KOPT-K1 (cell line): ENCODE data around the gene ADCY7.

Experiments
- H3K27ac ChIP-seq: fragments of 200-600 bp; sonication (generic); 2 replicates; pipeline ENCODE4 v1.5.1; 2016; ENCODE audit warnings: antibody characterized with exemption, mild to moderate bottlenecking, low read depth, low read length; ENCODE audit not compliant: poor library complexity, severe bottlenecking
- H3K36me3 ChIP-seq: fragments of 200-600 bp; sonication (generic); 2 replicates; pipeline ENCODE4 v1.5.1; 2017; ENCODE audit warnings: antibody characterized with exemption, mild to moderate bottlenecking, low read length, moderate library complexity; ENCODE audit not compliant: insufficient read depth
- H3K9me3 ChIP-seq: fragments of 200-600 bp; sonication (generic); 2 replicates; pipeline ENCODE4 v1.5.1; 2017; ENCODE audit warnings: antibody characterized with exemption, low read length, mild to moderate bottlenecking; ENCODE audit not compliant: insufficient read depth, poor library complexity, severe bottlenecking

The ADCY7 gene

DNA sequence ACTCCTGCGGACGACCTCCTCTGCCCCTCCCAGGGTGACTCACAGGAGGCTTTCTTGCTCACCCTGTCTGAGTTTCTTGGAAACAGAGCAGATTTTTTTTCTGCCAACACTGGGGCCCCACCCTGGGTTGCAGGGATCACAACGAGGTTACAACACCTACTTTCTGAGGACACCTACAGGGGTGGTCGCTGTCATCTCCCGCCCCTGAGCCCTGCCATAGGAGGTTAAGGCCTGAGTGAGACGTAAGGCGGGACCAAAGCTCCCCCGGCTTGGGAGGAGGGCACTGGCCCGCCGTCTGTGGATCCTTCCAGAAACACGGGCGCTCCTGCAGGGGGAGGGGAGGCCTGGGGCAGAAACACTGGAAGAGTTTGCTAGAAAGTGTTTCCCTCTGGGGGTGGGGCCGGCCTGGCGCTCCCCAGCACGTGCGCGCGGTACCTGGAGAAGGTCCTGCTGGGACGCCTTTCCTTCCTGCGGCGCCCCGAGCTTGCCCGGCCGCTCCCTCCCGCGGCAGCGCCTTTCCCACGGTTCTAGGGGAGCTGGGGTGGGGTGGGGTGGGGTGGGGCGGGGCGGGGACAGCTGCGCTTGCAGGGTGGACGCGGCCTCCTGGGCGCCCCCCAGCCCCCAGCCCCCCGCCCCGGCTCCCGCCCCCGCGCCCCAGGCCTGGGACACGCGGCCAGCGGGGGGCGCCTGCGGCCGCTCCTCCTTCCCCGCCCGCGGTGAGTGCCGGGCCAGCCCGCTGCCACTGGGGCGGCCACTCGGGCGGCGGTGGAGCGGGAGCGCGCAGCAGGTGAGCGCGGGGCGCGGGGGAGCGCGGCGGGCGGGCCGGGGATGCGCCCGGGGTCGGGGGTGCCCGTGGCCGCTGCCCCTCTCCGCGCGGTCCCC, 20.7 kb upstream of the ADCY7 start:
- no peaks in the 10 kb centered on the region for H3K36me3 ChIP-seq
- H3K9me3 ChIP-seq = no peaks in the 10 kb centered on the region
- no peak overlapping the region for H3K27ac ChIP-seq

DNA sequence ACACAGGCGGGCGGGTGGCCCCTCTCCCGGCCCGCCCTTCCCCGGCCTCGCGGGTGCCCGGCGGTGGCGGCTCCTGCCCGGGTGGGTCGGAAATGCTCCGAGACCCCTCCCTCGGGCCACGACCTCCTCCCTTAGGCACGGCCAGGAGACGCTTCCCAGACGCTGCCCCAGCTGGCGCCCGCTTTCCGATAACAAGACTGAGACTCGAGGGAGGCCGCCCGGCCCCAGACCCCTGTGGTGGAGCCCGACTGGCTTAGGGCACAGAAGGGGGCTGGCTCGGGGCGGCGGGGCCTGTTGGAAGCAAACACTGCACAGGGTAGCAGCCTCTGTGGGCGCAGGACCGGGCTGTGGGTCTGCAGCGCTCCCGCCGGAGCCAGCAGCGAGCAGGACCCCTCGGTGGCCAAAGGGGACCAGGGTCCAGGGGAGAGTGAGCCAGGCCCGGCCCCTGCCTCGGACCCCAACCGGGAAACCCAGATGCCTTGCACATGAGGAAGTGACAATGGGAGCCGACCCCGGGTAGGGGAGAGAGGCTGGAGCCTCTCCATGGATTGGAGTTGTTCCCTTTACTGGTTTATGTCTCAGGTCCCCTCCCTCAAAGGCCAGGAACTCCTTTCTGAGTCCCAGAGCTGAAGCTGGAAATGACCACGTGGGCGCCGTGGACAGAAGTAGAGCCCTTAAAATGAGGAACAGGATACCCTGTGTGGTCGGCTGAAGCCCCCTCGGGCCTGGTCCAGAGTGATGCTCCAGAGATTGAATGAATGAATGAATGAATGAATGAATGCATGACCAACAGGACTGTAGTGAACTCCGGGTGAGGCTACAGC, 19.8 kb upstream of the ADCY7 start:
- Histone ChIP-seq H3K27ac (no peak overlapping the region), H3K36me3 (no peaks in the 10 kb centered on the region), H3K9me3 (no peaks in the 10 kb centered on the region)

DNA sequence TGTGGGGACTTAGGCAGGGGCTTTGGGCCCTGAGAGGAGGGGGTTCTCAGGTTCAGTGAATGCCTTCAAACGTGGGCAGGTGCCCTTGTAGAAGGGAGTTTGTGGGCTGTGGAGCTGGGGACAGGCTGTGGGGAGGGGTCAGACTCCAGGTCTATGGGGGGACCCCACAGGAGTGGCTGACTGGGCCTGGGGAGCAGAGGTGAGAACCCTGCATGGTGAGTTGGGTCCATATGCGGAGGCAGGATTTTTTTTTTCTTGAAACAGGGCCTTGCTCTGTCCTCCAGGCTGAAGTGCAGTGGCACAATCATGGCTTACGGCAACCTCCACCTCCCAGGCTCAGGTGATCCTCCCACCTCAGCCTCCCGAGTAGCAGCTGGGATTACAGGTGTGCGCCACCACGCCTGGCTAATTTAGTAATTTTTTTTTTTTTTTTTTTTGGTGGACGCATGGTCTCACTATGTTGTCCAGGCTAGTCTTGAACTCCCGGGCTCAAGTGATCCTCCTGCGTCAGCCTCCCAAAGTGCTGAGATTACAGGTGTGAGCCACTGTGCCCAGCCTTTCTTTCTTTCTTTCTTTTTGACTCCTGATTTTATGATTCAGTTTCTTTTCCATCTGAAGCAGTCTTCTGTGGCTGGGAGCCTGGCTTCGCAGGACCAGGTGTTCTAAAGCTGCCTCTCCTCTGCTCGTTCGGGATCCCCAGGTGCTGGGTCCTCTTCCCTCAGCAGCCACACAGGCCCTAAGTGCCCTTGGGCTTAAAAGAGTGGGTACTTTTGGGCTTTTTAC, 19.0 kb upstream of the ADCY7 start:
- no peak overlapping the region for H3K27ac ChIP-seq
- no peaks in the 10 kb centered on the region for H3K36me3 ChIP-seq

DNA sequence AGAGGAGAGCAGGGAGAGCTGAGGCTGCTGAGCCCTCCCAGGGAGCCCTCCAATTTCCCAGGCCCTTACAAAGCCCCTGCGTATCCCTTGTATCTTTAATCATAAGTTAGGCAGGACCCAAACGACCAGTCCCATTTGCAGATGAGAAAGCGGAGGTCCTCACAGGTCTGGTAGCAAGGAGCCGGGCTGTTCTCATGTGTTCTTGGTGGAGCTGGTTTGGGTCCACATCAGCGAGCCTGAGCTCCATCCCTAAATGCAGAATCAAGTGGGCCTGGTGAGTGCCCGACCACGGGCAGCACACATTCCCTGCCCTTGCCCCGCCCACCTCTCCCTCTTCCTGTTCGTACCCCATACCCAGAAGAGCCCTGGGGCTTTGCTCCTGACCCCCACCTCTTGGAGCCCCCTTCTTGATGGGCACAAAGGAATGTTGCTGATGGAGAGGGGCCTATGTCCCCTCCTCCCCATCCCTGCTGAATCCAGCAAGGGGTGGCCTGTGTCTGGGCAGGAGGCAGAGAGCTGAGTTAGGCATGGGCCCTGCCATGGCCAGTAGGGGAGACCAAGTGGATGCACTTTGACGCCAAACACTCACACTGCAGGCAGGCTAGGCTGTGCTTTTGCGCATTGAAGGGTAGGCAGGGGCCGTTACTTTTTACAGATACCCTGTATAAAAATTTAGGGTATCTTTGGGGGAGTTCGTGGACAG, 18.3 kb upstream of the ADCY7 start:
- no peaks in the 10 kb centered on the region for H3K36me3 ChIP-seq
- no peaks in the 10 kb centered on the region for H3K9me3 ChIP-seq
- H3K27ac ChIP-seq = no peak overlapping the region

More for the DNA sequence above, 19.0 kb upstream of the ADCY7 start:
- no peaks in the 10 kb centered on the region for H3K9me3 ChIP-seq

DNA sequence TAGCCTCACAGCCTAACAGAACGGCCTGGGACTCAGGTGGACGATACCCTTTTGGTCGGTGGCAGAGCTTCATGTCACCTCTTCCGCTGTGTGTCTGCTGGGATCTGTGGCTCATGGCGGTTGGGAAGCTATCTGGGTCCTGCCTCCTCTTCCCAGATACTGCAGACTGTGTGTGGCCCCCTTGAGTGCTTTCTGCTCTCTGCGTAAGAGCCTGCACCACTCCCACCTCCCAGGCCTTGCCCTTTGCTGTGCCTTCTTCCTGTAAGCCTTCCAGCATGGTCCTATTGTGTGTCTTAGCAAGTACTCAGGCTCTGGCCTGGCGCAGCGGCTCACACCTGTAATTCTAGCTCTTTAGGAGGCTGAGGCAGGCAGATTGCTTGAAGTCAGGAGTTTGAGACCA, 17.5 kb upstream of the ADCY7 start:
- Histone ChIP-seq H3K9me3 (no peaks in the 10 kb centered on the region), H3K27ac (no peak overlapping the region), H3K36me3 (no peaks in the 10 kb centered on the region)

DNA sequence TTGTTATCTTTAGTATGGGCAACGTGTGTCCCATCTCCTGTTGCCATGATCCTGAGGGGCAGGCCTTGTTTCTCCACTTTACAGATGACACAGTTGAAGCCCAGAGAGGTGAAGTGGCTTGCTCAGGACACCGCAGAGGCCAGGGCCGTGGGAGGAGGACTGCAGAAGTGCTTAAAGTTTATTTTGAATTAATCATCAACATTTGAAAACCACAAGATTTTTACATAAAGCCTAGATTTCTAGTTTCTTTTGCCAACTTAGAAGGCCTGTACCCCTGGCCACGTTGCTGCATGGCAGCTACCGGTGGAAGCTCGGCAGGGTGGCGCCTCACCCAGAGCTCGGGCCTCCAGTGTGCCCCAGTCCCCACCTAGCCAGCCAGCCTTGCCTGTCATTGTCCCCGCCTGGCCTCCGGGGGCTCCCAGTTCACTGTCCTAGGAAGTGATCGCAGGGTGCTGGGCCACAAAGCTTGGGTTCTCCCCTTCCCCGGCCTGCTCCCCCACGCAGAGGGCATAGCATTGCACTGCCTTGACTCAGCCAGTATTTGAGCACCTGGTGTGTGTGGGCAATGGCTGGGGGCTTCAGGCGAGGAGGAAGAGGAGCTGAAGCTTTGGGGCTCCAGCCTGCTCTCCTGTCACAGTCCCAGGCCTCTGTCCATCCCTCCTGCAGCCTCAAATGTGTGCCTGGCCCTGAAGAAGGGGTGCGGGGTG, 14.8 kb upstream of the ADCY7 start:
- H3K27ac ChIP-seq = no peak overlapping the region
- H3K9me3 ChIP-seq = no peaks in the 10 kb centered on the region
- H3K36me3 ChIP-seq = no peaks in the 10 kb centered on the region

DNA sequence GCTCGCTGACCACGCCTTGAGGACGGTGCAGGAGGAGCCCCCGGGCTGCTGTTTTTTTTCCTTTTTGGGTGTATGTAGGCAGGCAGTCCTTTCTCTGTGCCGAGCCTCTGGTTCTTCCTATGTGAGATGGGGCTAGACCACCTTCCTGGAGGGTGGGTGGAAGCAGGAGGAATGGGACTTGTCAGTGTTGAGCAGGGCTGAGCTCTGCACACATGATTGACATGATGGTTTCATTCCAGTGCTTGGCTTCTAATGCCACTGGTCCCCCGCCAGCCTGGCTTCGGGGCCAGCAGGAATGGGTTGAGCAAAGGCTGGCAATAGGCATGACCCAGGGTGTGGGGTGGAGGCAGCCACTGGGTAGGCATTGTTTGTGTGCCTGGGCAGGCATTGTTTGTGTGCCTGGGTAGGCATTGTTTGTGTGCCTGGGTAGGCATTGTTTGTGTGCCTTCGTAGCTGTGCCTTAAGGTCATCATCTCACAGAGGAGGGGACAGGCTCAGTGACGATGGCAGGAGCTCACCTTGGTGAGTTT, 14.2 kb upstream of the ADCY7 start:
- no peak overlapping the region for H3K27ac ChIP-seq
- no peaks in the 10 kb centered on the region for H3K9me3 ChIP-seq
- H3K36me3 ChIP-seq = no peaks in the 10 kb centered on the region

DNA sequence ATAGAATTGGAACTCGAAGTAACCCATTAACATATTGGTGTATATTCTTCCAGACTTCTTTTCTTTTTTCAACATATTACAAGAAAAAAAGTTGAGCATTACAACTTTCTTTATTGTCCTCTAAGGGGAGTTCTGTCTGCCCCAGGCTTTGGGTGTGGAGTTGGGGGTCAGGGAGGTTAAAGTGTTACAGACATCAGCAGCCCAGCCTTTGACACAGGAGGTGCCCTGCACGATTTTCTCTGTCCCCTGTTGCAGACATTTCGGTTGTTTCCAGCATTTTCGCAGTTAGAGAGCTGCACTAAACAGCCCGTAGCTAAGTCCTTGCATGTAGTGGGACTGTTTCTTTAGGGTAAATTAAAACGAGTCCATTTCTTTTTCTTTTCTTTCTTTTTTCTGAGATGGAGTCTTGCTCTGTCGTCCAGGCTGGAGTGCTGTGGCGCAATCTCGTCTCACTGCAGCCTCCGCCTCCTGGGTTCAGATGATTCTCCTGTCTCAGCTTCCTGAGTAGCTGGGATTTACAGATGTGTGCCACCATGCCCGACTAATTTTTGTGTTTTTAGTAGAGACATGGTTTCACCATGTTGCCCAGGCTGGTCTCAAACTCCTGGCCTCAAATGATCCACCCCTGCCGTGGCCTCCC, 13.4 kb upstream of the ADCY7 start:
- no peaks in the 10 kb centered on the region for H3K36me3 ChIP-seq
- H3K9me3 ChIP-seq = no peaks in the 10 kb centered on the region
- H3K27ac ChIP-seq = no peak overlapping the region

DNA sequence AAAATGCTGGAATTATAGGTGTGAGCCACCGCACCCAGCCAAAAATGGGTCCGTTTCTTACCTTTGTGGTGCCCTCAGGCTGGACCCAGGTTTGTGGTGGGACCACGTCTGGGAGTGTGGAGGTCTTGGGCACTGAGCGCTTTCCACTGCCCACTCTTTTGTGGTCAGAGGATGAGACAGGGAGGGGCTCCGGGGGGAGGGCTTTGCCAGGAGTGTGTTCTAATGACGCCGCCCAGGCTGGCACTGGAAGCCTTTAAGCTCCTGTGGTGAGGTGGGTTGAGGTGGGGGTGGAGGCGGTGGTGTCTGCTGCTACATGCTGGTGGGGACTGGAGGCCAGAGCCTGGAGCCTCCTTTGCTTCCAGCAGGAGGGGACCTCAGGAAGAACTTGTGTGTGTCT, 12.8 kb upstream of the ADCY7 start:
- H3K27ac ChIP-seq = no peak overlapping the region

DNA sequence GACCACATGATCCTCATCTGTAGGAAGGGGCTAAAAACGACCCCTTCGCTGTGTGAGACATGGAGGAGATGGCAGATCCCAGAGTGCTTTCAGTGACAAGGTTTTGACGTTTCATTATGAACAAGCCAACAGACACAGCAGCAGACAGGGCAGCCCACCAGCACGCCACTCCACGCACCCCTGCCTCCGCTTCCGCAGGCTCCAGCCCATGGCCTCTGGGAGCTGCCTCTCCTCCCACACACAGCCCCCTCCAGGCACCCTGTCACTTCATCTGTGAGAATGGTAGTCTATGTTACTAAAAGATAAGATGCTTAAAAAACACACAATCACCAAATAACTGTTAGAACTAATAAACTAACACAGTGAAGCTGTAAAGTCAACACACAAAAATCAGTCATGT, 12.3 kb upstream of the ADCY7 start:
- no peaks in the 10 kb centered on the region for H3K9me3 ChIP-seq
- H3K36me3 ChIP-seq = no peaks in the 10 kb centered on the region
- no peak overlapping the region for H3K27ac ChIP-seq

More for the DNA sequence above, 12.8 kb upstream of the ADCY7 start:
- Histone ChIP-seq H3K9me3 (no peaks in the 10 kb centered on the region), H3K36me3 (no peaks in the 10 kb centered on the region)

DNA sequence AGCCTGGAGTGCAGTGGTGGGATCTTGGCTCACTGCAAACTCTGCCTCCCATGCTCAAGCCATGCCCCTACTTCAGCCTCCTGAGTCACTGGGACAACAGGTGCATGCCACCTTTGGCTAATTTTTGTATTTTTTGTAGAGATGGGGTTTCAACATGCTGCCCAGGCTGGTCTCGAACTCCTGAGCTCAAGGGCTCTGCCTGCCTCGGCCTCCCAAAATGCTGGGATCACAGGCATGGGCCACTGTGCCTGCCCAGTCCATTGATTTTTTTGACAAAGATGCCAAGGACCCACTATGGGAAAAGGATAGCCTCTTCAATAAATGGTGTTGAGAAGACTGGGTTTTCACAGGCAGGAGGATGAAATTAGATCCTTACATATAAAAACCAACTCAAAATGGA, 10.8 kb upstream of the ADCY7 start:
- H3K36me3 ChIP-seq = no peaks in the 10 kb centered on the region
- no peak overlapping the region for H3K27ac ChIP-seq
- H3K9me3 ChIP-seq = no peaks in the 10 kb centered on the region

DNA sequence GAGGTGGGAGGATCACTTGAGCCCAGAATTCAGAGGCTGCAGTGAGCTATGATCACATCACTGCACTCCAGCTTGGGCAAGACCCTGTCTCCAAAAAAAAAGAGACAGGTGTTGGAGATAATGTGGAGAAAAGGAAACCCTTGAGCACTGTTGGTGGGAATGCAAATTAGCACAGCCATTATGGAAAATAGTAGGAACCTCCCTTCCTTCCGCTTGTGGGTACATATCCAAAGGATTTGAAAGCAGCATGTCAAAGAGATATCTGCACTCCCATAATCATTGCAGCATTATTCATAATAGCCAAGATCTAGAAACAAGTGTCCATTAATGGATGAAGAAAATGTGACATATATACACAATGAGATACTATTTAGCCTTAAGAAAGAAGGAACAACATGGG, 9.7 kb upstream of the ADCY7 start:
- H3K9me3 ChIP-seq = no peaks in the 10 kb centered on the region
- no peak overlapping the region for H3K27ac ChIP-seq
- no peaks in the 10 kb centered on the region for H3K36me3 ChIP-seq

DNA sequence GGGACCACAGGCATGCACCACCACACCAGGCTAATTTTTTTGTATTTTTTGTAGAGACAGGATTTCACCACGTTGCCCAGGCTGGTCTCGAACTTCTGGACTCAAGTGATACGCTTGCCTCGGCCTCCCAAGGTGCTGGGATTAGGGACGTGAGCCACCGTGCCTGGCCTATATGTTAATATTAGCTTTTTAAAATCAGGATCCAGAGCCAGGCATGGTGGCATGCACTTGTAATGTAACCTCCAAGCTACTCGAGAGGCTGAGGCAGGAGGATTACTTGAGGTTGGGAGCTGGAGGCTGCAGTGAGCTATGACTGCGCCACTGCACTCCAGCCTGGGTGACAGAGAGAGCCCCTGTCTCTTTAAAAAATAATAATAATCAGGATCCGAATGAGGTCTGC, 8.5 kb upstream of the ADCY7 start:
- Histone ChIP-seq H3K9me3 (no peaks in the 10 kb centered on the region), H3K27ac (no peak overlapping the region), H3K36me3 (no peaks in the 10 kb centered on the region)
